Muscle layer of duodenum (tissue), 2 donors: ENCODE data around the gene FAM219A.

Experiments
- H3K27ac ChIP-seq: one replicate; pipeline ENCODE4 v1.7.0; 2013; ENCODE audit warnings: mild to moderate bottlenecking, low read length
- H3K27me3 ChIP-seq: one replicate; pipeline ENCODE4 v1.7.0; 2013; ENCODE audit warnings: low read depth, mild to moderate bottlenecking, control low read depth, low read length
- H3K36me3 ChIP-seq, 2 donors: one replicate each; pipeline ENCODE4 v1.7.0; 2013; ENCODE audit warnings: low read length in 2 of 2, control low read depth in 1 of 2, mild to moderate bottlenecking in 1 of 2; ENCODE audit not compliant: insufficient read depth in 2 of 2, control insufficient read depth in 1 of 2
- H3K4me1 ChIP-seq, 2 donors: one replicate each; pipeline ENCODE4 v1.7.0; 2013; ENCODE audit warnings: low read length in 2 of 2, mild to moderate bottlenecking in 2 of 2, control low read depth in 1 of 2, moderate library complexity in 1 of 2; ENCODE audit not compliant: insufficient read depth in 2 of 2, control insufficient read depth in 1 of 2
- H3K4me3 ChIP-seq, 2 donors: one replicate each; pipeline ENCODE4 v1.7.0; 2013; ENCODE audit warnings: low read length in 2 of 2, low read depth in 1 of 2, mild to moderate bottlenecking in 1 of 2
- H3K9me3 ChIP-seq, 2 donors: one replicate each; pipeline ENCODE4 v1.7.0; 2013; ENCODE audit warnings: low read length in 2 of 2, control low read depth in 1 of 2, mild to moderate bottlenecking in 1 of 2; ENCODE audit not compliant: control insufficient read depth in 1 of 2
- donor health status: healthy.

Gene FAM219A

GRCh38 chr9:34400275-34400674, 58.1 kb downstream of the FAM219A start:
- no peaks in the 10 kb centered on the region for H3K27me3 ChIP-seq
- H3K4me3 ChIP-seq, result no peak overlapping the region
- peaks cover 19 to 62% of the 10 kb centered on the region in 2 donors for H3K36me3 ChIP-seq
- H3K9me3 ChIP-seq, result no peaks in the 10 kb centered on the region
- no peak overlapping the region for H3K27ac ChIP-seq
- H3K4me1 ChIP-seq, result no peaks in the 10 kb centered on the region

DNA sequence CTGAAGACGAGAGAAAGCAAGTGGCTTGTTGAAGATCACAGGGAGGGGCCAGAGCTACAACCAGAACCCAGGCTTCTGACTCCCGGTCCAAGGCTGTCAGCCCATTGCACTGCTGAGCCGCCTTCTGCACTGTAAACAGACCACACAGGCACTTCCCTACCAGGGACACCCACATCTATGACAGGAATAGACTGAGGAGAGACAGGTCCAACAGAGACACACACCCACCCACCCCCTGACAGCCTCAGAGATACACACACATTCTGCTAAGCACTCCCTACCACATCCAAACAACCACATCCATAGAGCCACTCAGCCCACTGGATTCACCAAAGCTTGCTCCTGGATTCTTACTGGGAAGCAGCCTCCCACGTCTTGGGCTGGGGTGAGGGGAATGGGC, 58.6 kb downstream of the FAM219A start:
- no peak overlapping the region for H3K4me3 ChIP-seq
- H3K27me3 ChIP-seq, result no peaks in the 10 kb centered on the region
- no peaks in the 10 kb centered on the region for H3K4me1 ChIP-seq
- no peaks in the 10 kb centered on the region for H3K9me3 ChIP-seq
- H3K27ac ChIP-seq, result no peak overlapping the region
- peaks cover 19 to 59% of the 10 kb centered on the region in 2 donors for H3K36me3 ChIP-seq

GRCh38 chr9:34398875-34399274, 59.5 kb downstream of the FAM219A start:
- no peaks in the 10 kb centered on the region for H3K4me1 ChIP-seq
- H3K27me3 ChIP-seq, result no peaks in the 10 kb centered on the region
- peaks cover 16 to 59% of the 10 kb centered on the region in 2 donors for H3K36me3 ChIP-seq
- no peak overlapping the region for H3K27ac ChIP-seq
- no peak overlapping the region for H3K4me3 ChIP-seq
- H3K9me3 ChIP-seq, result no peaks in the 10 kb centered on the region

- H3K4me3 ChIP-seq, result no peak overlapping the region
- no peaks in the 10 kb centered on the region for H3K4me1 ChIP-seq
- no peak overlapping the region for H3K27ac ChIP-seq
- H3K27me3 ChIP-seq, result no peaks in the 10 kb centered on the region
- H3K36me3 ChIP-seq, result peaks cover 5 to 44% of the 10 kb centered on the region in 2 donors
- H3K9me3 ChIP-seq, result no peaks in the 10 kb centered on the region
Observed at GRCh38 chr9:34396276-34397214, 61.8 kb downstream of the FAM219A start.

DNA sequence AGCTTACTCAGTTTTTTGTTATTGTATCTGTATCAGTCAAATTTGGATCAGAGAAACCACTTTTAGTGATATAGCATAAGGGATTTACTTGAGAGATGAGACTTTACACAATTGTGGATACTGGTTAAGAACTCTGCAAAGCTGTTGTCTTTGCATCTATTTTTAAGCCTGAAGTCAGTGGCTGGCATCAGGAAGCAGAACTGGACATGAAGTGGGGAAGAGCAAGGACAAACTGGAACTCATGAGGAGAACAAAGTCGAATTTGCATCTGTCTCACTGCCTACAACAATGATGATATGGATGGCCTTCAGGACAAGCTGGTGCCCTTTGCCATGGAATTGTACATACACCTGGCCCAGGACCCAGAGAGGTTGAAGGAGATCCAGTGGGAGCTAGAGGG, 65.9 kb downstream of the FAM219A start:
- H3K27ac ChIP-seq, result no peak overlapping the region
- no peak overlapping the region for H3K4me3 ChIP-seq
- H3K9me3 ChIP-seq, result no peaks in the 10 kb centered on the region
- peaks cover 0 to 3% of the 10 kb centered on the region in 2 donors for H3K36me3 ChIP-seq
- no peaks in the 10 kb centered on the region for H3K27me3 ChIP-seq
- H3K4me1 ChIP-seq, result no peaks in the 10 kb centered on the region

DNA sequence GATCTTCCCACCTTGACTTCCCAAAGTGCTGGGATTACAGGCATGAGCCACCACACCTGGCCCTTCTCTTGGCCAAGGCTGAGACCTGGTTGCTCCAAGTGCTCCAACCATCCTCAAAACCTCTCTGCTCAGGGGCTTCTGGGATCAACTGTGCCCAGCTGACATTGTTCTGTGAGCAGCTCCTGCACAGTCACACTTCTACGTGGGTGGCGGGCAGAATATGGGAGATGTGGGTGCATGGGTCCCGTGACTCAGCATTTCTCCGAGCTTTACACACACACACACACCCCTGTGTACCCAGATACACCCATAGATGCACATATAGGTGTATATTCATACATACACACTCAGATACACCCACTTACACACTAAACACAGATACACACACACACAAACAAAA, 71.1 kb downstream of the FAM219A start:
- H3K9me3 ChIP-seq, result no peaks in the 10 kb centered on the region
- no peak overlapping the region for H3K27ac ChIP-seq
- no peaks in the 10 kb centered on the region for H3K4me1 ChIP-seq
- H3K27me3 ChIP-seq, result no peaks in the 10 kb centered on the region
- no peak overlapping the region for H3K4me3 ChIP-seq
- no peaks in the 10 kb centered on the region for H3K36me3 ChIP-seq

GRCh38 chr9:34386656-34387055, 71.7 kb downstream of the FAM219A start:
- H3K27me3 ChIP-seq, result no peaks in the 10 kb centered on the region
- H3K36me3 ChIP-seq, result no peaks in the 10 kb centered on the region
- H3K27ac ChIP-seq, result no peak overlapping the region

GRCh38 chr9:34385561-34386230, 72.7 kb downstream of the FAM219A start:
- H3K27me3 ChIP-seq, result no peaks in the 10 kb centered on the region
- no peaks in the 10 kb centered on the region for H3K36me3 ChIP-seq
- no peaks in the 10 kb centered on the region for H3K9me3 ChIP-seq
- H3K4me1 ChIP-seq, result peaks cover 0 to 7% of the 10 kb centered on the region in 2 donors
- no peak overlapping the region for H3K27ac ChIP-seq
- H3K4me3 ChIP-seq, result no peak overlapping the region

More at GRCh38 chr9:34386656-34387055, 71.7 kb downstream of the FAM219A start:
- H3K9me3 ChIP-seq, result no peaks in the 10 kb centered on the region
- H3K4me1 ChIP-seq, result no peaks in the 10 kb centered on the region
- no peak overlapping the region for H3K4me3 ChIP-seq

GRCh38 chr9:34384368-34385165, 73.8 kb downstream of the FAM219A start:
- H3K4me1 ChIP-seq, result peaks cover 7 to 18% of the 10 kb centered on the region in 2 donors
- H3K36me3 ChIP-seq, result no peaks in the 10 kb centered on the region
- H3K27me3 ChIP-seq, result no peaks in the 10 kb centered on the region
- H3K4me3 ChIP-seq, result no peak overlapping the region
- no peak overlapping the region for H3K27ac ChIP-seq
- no peaks in the 10 kb centered on the region for H3K9me3 ChIP-seq

- H3K4me3 ChIP-seq, result no peak overlapping the region
- H3K4me1 ChIP-seq, result peaks cover 7 to 23% of the 10 kb centered on the region in 2 donors
- H3K27ac ChIP-seq, result no peak overlapping the region
- no peaks in the 10 kb centered on the region for H3K36me3 ChIP-seq
- no peaks in the 10 kb centered on the region for H3K9me3 ChIP-seq
- H3K27me3 ChIP-seq, result no peaks in the 10 kb centered on the region
Observed at GRCh38 chr9:34383904-34384303, 74.5 kb downstream of the FAM219A start.

GRCh38 chr9:34382879-34383278, 75.5 kb downstream of the FAM219A start:
- Histone ChIP-seq H3K36me3 (no peaks in the 10 kb centered on the region), H3K4me1 (peaks cover 7 to 23% of the 10 kb centered on the region in 2 donors), H3K27me3 (no peaks in the 10 kb centered on the region), H3K9me3 (no peaks in the 10 kb centered on the region), H3K4me3 (no peak overlapping the region), H3K27ac (no peak overlapping the region)
